PC-9 (cell line): ENCODE measurements around the gene BMPR2.

Experiments used
- EZH2 ChIP-seq: fragments of 200-600 bp; sonication (generic); IDR thresholded peaks from 2 replicates; pipeline ENCODE4 v1.8.0; 2017; ENCODE audit warnings: antibody characterized with exemption, low read depth
- TF ChIP-seq, protein P1 (sequence below): fragments of 200-600 bp; sonication (generic); conservative IDR thresholded peaks from 2 replicates; pipeline ENCODE4 v1.6.1; 2017; ENCODE audit warnings: mixed run types, antibody characterized with exemption, mild to moderate bottlenecking, moderate library complexity

DNA sequence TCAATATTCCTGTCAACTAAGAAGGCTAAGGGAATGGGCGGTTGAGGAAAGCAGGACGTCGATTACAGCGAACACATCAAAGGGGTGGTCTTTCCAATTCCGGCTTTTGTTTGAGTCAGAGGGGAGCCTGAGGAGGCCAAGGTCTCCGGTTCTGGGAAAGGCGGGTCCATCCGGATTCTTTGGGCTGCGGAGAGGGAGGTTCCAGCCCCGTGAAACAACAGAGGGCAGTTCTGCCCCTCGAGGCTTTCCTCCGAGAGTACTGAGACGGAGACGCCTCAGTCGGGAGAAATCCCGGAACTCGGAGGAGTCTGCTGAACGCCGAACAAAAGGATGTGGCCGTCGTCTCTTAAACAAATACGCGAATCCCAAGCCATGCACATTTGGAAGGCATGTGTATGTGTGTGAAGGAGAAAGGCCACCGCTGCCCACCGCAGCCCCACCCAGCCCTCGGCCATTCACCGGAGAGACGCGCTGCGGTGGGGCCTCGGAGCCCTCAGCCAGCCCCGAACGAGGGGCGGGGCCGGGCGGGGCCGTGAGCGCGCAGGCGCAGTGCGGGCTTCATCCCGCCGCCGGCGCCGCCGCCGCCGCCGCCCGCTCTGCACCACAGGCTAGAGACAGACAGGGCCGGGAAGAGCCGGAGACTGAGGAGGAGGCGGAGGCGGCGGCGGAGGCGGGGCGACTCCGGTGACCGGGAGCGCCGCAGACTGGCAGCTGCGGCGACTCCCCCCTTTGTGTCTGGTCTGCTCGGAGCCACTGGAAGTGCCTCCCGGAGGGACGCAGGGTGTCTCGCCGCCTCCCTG is at the start of gene BMPR2:
- TF ChIP-seq, protein P1, sequence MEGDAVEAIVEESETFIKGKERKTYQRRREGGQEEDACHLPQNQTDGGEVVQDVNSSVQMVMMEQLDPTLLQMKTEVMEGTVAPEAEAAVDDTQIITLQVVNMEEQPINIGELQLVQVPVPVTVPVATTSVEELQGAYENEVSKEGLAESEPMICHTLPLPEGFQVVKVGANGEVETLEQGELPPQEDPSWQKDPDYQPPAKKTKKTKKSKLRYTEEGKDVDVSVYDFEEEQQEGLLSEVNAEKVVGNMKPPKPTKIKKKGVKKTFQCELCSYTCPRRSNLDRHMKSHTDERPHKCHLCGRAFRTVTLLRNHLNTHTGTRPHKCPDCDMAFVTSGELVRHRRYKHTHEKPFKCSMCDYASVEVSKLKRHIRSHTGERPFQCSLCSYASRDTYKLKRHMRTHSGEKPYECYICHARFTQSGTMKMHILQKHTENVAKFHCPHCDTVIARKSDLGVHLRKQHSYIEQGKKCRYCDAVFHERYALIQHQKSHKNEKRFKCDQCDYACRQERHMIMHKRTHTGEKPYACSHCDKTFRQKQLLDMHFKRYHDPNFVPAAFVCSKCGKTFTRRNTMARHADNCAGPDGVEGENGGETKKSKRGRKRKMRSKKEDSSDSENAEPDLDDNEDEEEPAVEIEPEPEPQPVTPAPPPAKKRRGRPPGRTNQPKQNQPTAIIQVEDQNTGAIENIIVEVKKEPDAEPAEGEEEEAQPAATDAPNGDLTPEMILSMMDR = no peak
- no peak for TF ChIP-seq EZH2
